Epithelial cell of proximal tubule (primary cell): ENCODE data around the gene KLRF1. TPM values are rescaled to one million over a fixed set of nuclear protein-coding genes. Genes with fewer than 3 reads are reported as not detected.
A peak's percentile ranks its signal among the peaks of the same experiment; 100 is the strongest.

Experiments
- DNase-seq: peaks from one replicate; pipeline ENCODE4 v3.0.0-alpha.2; 2011; ENCODE audit warnings: low read depth
- H3K4me3 ChIP-seq: 2 replicates; pipeline ENCODE4 v1.5.1; 2011; ENCODE audit warnings: low read depth, mild to moderate bottlenecking, low read length
- CTCF ChIP-seq: conservative IDR thresholded peaks from 2 replicates; pipeline ENCODE4 v1.5.1; 2012; ENCODE audit warnings: low read depth, mild to moderate bottlenecking, low read length
- total RNA-seq: library from RNA; depleted of rRNA; stranded (reverse); fragments of >200 nt; gene quantifications from 2 replicates; pipeline ENCODE4 v1.2.3, GENCODE V29; 2015

Gene KLRF1
- total RNA-seq, 1 donor from 2014 or later = not detected

- no peak for TF ChIP-seq CTCF
- DNase-seq = no peak
- H3K4me3 ChIP-seq = no peak overlapping the region
Measured at GRCh38 chr12:9796346-9796745, 30.9 kb upstream of the KLRF1 start.

- no peak for TF ChIP-seq CTCF
- H3K4me3 ChIP-seq = no peak overlapping the region
- no peak for DNase-seq
Measured at GRCh38 chr12:9796971-9797370, 30.3 kb upstream of the KLRF1 start.

- no peak overlapping the region for H3K4me3 ChIP-seq
- TF ChIP-seq CTCF = peak; percentile 94
- peak; percentile 51 for DNase-seq
Measured at GRCh38 chr12:9797722-9798619, 29.3 kb upstream of the KLRF1 start.

GRCh38 chr12:9799961-9800360, 27.3 kb upstream of the KLRF1 start:
- DNase-seq = no peak
- no peak for TF ChIP-seq CTCF
- H3K4me3 ChIP-seq = no peak overlapping the region

GRCh38 chr12:9805883-9806282, 21.4 kb upstream of the KLRF1 start:
- no peak for TF ChIP-seq CTCF
- no peak for DNase-seq

GRCh38 chr12:9806714-9807113, 20.6 kb upstream of the KLRF1 start:
- no peak overlapping the region for H3K4me3 ChIP-seq
- no peak for TF ChIP-seq CTCF
- no peak for DNase-seq

More at GRCh38 chr12:9805883-9806282, 21.4 kb upstream of the KLRF1 start:
- H3K4me3 ChIP-seq = no peak overlapping the region

- DNase-seq = no peak
- no peak for TF ChIP-seq CTCF
- no peak overlapping the region for H3K4me3 ChIP-seq
Measured at GRCh38 chr12:9808504-9808903, 18.8 kb upstream of the KLRF1 start.
